Activated CD8-positive, alpha-beta memory T cell treated with anti-CD3 and anti-CD28 coated beads, Interleukin-2, amount 10 ng/mL, durations not matched to agents 7 days and 5 days (primary cell): Measurements from ENCODE around the gene PLXNA4. TPM values are rescaled to one million over a fixed set of nuclear protein-coding genes. Genes with fewer than 3 reads are reported as not detected.

Source experiments
- ATAC-seq: fragments of 150-1000 bp; cut with Tn5 transposase; one replicate; pipeline ENCODE4 v1.10.0; 2021; ENCODE audit warnings: moderate library complexity
- CTCF ChIA-PET: fragments of 350-600 bp; sonication (Branson Sonifier 250); formaldehyde crosslinking; loops from one replicate; lab custom pipeline; 2021; ENCODE audit warnings: antibody characterized with exemption; lab: Charles Lee
- DNase-seq: peaks from one replicate; pipeline ENCODE4 v3.0.0-alpha.2; 2020
- H3K27ac Mint-ChIP-seq: one replicate; pipeline ENCODE4 v1.8.0; 2021; ENCODE audit warnings: mild to moderate bottlenecking, mixed read lengths
- H3K27me3 Mint-ChIP-seq: one replicate; pipeline ENCODE4 v1.8.0; 2021; ENCODE audit warnings: mixed read lengths
- H3K36me3 Mint-ChIP-seq: one replicate; pipeline ENCODE4 v1.8.0; 2021; ENCODE audit warnings: mild to moderate bottlenecking, mixed read lengths
- H3K4me1 Mint-ChIP-seq: one replicate; pipeline ENCODE4 v1.8.0; 2021; ENCODE audit warnings: mixed read lengths
- H3K4me3 Mint-ChIP-seq: one replicate; pipeline ENCODE4 v1.8.0; 2021; ENCODE audit warnings: mild to moderate bottlenecking, moderate library complexity, mixed read lengths
- H3K9me3 Mint-ChIP-seq: one replicate; pipeline ENCODE4 v1.8.0; 2022; ENCODE audit warnings: low read depth, mixed read lengths
- total RNA-seq, 2 experiments: library from RNA; stranded (reverse); gene quantifications; one replicate each; pipeline ENCODE4 v1.2.3, GENCODE V29; 2021

The PLXNA4 gene
- total RNA-seq, 2 experiments from 2014 or later = 1.2 to 1.6 TPM

GRCh38 chr7:132121987-132122386 lies 454.3 kb downstream of the PLXNA4 start:
- ATAC-seq = no peak
- Mint-ChIP-seq H3K27me3 (no peaks in the 10 kb centered on the region), H3K4me1 (no peaks in the 10 kb centered on the region), H3K27ac (no peak overlapping the region), H3K4me3 (no peak overlapping the region), H3K9me3 (no peaks in the 10 kb centered on the region), H3K36me3 (no peaks in the 10 kb centered on the region)
- DNase-seq = no peak
- CTCF ChIA-PET = no interaction called here

GRCh38 chr7:132118641-132119040 lies 457.6 kb downstream of the PLXNA4 start:
- ATAC-seq (no peak), DNase-seq (no peak)
- no peaks in the 10 kb centered on the region for H3K36me3 Mint-ChIP-seq
- H3K9me3 Mint-ChIP-seq = no peaks in the 10 kb centered on the region
- H3K4me3 Mint-ChIP-seq = no peak overlapping the region
- H3K27ac Mint-ChIP-seq = no peak overlapping the region
- CTCF ChIA-PET = no interaction called here
- no peaks in the 10 kb centered on the region for H3K4me1 Mint-ChIP-seq
- no peaks in the 10 kb centered on the region for H3K27me3 Mint-ChIP-seq

- ATAC-seq (no peak), DNase-seq (no peak)
- H3K36me3 Mint-ChIP-seq = no peaks in the 10 kb centered on the region
- no peaks in the 10 kb centered on the region for H3K27me3 Mint-ChIP-seq
- no peaks in the 10 kb centered on the region for H3K4me1 Mint-ChIP-seq
- no peak overlapping the region for H3K27ac Mint-ChIP-seq
- H3K9me3 Mint-ChIP-seq = no peaks in the 10 kb centered on the region
- CTCF ChIA-PET = no interaction called here
- H3K4me3 Mint-ChIP-seq = no peak overlapping the region
Measured at GRCh38 chr7:132117636-132118035, 458.6 kb downstream of the PLXNA4 start.

GRCh38 chr7:132117181-132117580 lies 459.1 kb downstream of the PLXNA4 start:
- H3K27ac Mint-ChIP-seq = no peak overlapping the region
- no peak for ATAC-seq
- H3K9me3 Mint-ChIP-seq = no peaks in the 10 kb centered on the region

GRCh38 chr7:132116369-132116768 lies 459.9 kb downstream of the PLXNA4 start:
- Mint-ChIP-seq H3K4me1 (no peaks in the 10 kb centered on the region), H3K4me3 (no peak overlapping the region), H3K27ac (no peak overlapping the region), H3K27me3 (no peaks in the 10 kb centered on the region), H3K36me3 (no peaks in the 10 kb centered on the region), H3K9me3 (no peaks in the 10 kb centered on the region)
- DNase-seq (no peak), ATAC-seq (no peak)
- CTCF ChIA-PET = no interaction called here

More at GRCh38 chr7:132117181-132117580, 459.1 kb downstream of the PLXNA4 start:
- Mint-ChIP-seq H3K27me3 (no peaks in the 10 kb centered on the region), H3K4me3 (no peak overlapping the region), H3K4me1 (no peaks in the 10 kb centered on the region), H3K36me3 (no peaks in the 10 kb centered on the region)
- no peak for DNase-seq
- CTCF ChIA-PET = no interaction called here

- DNase-seq (no peak), ATAC-seq (no peak)
- no peak overlapping the region for H3K4me3 Mint-ChIP-seq
- no peak overlapping the region for H3K27ac Mint-ChIP-seq
- H3K4me1 Mint-ChIP-seq = no peaks in the 10 kb centered on the region
- no peaks in the 10 kb centered on the region for H3K9me3 Mint-ChIP-seq
- CTCF ChIA-PET = no interaction called here
- H3K36me3 Mint-ChIP-seq = no peaks in the 10 kb centered on the region
- H3K27me3 Mint-ChIP-seq = no peaks in the 10 kb centered on the region
Measured at GRCh38 chr7:132115758-132116157, 460.5 kb downstream of the PLXNA4 start.

- Mint-ChIP-seq H3K4me1 (no peaks in the 10 kb centered on the region), H3K9me3 (no peaks in the 10 kb centered on the region), H3K36me3 (no peaks in the 10 kb centered on the region), H3K4me3 (no peak overlapping the region), H3K27me3 (peaks cover 4% of the 10 kb centered on the region), H3K27ac (no peak overlapping the region)
- ATAC-seq (no peak), DNase-seq (no peak)
- CTCF ChIA-PET = interaction anchor here (0.5 kb wide), 1 partner anchor 34 kb away, joined by 3 read pairs; no protein-coding TSS in a partner anchor
Measured at GRCh38 chr7:132115028-132115427, 461.2 kb downstream of the PLXNA4 start.

GRCh38 chr7:132114411-132114810 lies 461.9 kb downstream of the PLXNA4 start:
- DNase-seq = no peak
- Mint-ChIP-seq H3K36me3 (no peaks in the 10 kb centered on the region), H3K4me1 (no peaks in the 10 kb centered on the region), H3K27ac (no peak overlapping the region), H3K4me3 (no peak overlapping the region), H3K9me3 (no peaks in the 10 kb centered on the region), H3K27me3 (peaks cover 7% of the 10 kb centered on the region)
- no peak for ATAC-seq
- CTCF ChIA-PET = interaction anchor here (0.5 kb wide), 1 partner anchor 33 kb away, joined by 3 read pairs; no protein-coding TSS in a partner anchor

GRCh38 chr7:132113536-132114371 lies 462.5 kb downstream of the PLXNA4 start:
- ATAC-seq = no peak
- no peaks in the 10 kb centered on the region for H3K4me1 Mint-ChIP-seq
- CTCF ChIA-PET = no interaction called here
- H3K4me3 Mint-ChIP-seq = no peak overlapping the region
- H3K9me3 Mint-ChIP-seq = no peaks in the 10 kb centered on the region
- no peak overlapping the region for H3K27ac Mint-ChIP-seq
- DNase-seq = no peak
- H3K36me3 Mint-ChIP-seq = no peaks in the 10 kb centered on the region
- H3K27me3 Mint-ChIP-seq = peaks cover 9% of the 10 kb centered on the region

GRCh38 chr7:132112657-132113056 lies 463.6 kb downstream of the PLXNA4 start:
- CTCF ChIA-PET = no interaction called here
- H3K4me1 Mint-ChIP-seq = no peaks in the 10 kb centered on the region
- ATAC-seq (no peak), DNase-seq (no peak)
- no peaks in the 10 kb centered on the region for H3K9me3 Mint-ChIP-seq
- no peak overlapping the region for H3K27ac Mint-ChIP-seq
- no peak overlapping the region for H3K4me3 Mint-ChIP-seq
- peaks cover 12% of the 10 kb centered on the region for H3K27me3 Mint-ChIP-seq
- no peaks in the 10 kb centered on the region for H3K36me3 Mint-ChIP-seq

- no peaks in the 10 kb centered on the region for H3K4me1 Mint-ChIP-seq
- CTCF ChIA-PET = no interaction called here
- no peaks in the 10 kb centered on the region for H3K9me3 Mint-ChIP-seq
- peaks cover 12% of the 10 kb centered on the region for H3K27me3 Mint-ChIP-seq
- DNase-seq (no peak), ATAC-seq (no peak)
- no peak overlapping the region for H3K27ac Mint-ChIP-seq
- H3K36me3 Mint-ChIP-seq = no peaks in the 10 kb centered on the region
- H3K4me3 Mint-ChIP-seq = no peak overlapping the region
Measured at GRCh38 chr7:132112106-132112505, 464.2 kb downstream of the PLXNA4 start.

GRCh38 chr7:132110692-132111091 lies 465.6 kb downstream of the PLXNA4 start:
- DNase-seq = no peak
- no peak for ATAC-seq
- H3K9me3 Mint-ChIP-seq = no peaks in the 10 kb centered on the region
- CTCF ChIA-PET = no interaction called here
- H3K4me1 Mint-ChIP-seq = no peaks in the 10 kb centered on the region
- peaks cover 12% of the 10 kb centered on the region for H3K27me3 Mint-ChIP-seq
- no peak overlapping the region for H3K27ac Mint-ChIP-seq
- H3K4me3 Mint-ChIP-seq = no peak overlapping the region
- no peaks in the 10 kb centered on the region for H3K36me3 Mint-ChIP-seq

- no peaks in the 10 kb centered on the region for H3K4me1 Mint-ChIP-seq
- H3K36me3 Mint-ChIP-seq = no peaks in the 10 kb centered on the region
- ATAC-seq = no peak
- no peak overlapping the region for H3K27ac Mint-ChIP-seq
- peaks cover 12% of the 10 kb centered on the region for H3K27me3 Mint-ChIP-seq
- H3K9me3 Mint-ChIP-seq = no peaks in the 10 kb centered on the region
- H3K4me3 Mint-ChIP-seq = no peak overlapping the region
- CTCF ChIA-PET = no interaction called here
- no peak for DNase-seq
Measured at GRCh38 chr7:132109769-132110168, 466.5 kb downstream of the PLXNA4 start.

- Mint-ChIP-seq H3K4me1 (no peaks in the 10 kb centered on the region), H3K36me3 (no peaks in the 10 kb centered on the region), H3K9me3 (no peaks in the 10 kb centered on the region), H3K4me3 (no peak overlapping the region), H3K27ac (no peak overlapping the region), H3K27me3 (peaks cover 12% of the 10 kb centered on the region)
- ATAC-seq (no peak), DNase-seq (no peak)
- CTCF ChIA-PET = no interaction called here
Measured at GRCh38 chr7:132108563-132108962, 467.7 kb downstream of the PLXNA4 start.
